BLaER1 treated with 17β-estradiol and CSF1 and Interleukin-3, amounts not matched to agents 10 nM and 100 nM (cell line): ENCODE data around the gene NT5DC2.
A peak's percentile ranks its signal among the peaks of the same experiment; 100 is the strongest.

ENCODE experiments used
- H3K27ac ChIP-seq, 11 experiments: shearing (Covaris generic); formaldehyde crosslinking; 2 replicates each; pipeline ENCODE4 v1.8.1; 2022
- H3K27me3 ChIP-seq, 11 experiments: shearing (Covaris generic); formaldehyde crosslinking; 2 replicates each; pipeline ENCODE4 v1.8.1; 2022
- H3K36me3 ChIP-seq, 11 experiments: shearing (Covaris generic); formaldehyde crosslinking; 2 replicates each; pipeline ENCODE4 v1.8.1; 2022
- H3K4me1 ChIP-seq, 10 experiments: shearing (Covaris generic); formaldehyde crosslinking; 2 replicates each; pipeline ENCODE4 v1.8.1; 2022
- H3K4me2 ChIP-seq, 11 experiments: shearing (Covaris generic); formaldehyde crosslinking; 2 replicates each; pipeline ENCODE4 v1.8.1; 2022
- H3K4me3 ChIP-seq, 10 experiments: shearing (Covaris generic); formaldehyde crosslinking; 2 replicates each; pipeline ENCODE4 v1.8.1; 2022
- H3K9ac ChIP-seq, 11 experiments: shearing (Covaris generic); formaldehyde crosslinking; 2 replicates each; pipeline ENCODE4 v1.8.1; 2022
- H3K9me3 ChIP-seq, 11 experiments: shearing (Covaris generic); formaldehyde crosslinking; replicated peaks in 1 of 11; 2 replicates each; pipeline ENCODE4 v1.8.1; 2022
- H4K20me1 ChIP-seq, 11 experiments: shearing (Covaris generic); formaldehyde crosslinking; 2 replicates each; pipeline ENCODE4 v1.8.1; 2022
- Cebpa-rat ChIP-seq, 11 experiments: shearing (Covaris generic); IDR thresholded peaks; 2 replicates each; pipeline ENCODE4 v1.8.1; 2022

NT5DC2 gene

DNA sequence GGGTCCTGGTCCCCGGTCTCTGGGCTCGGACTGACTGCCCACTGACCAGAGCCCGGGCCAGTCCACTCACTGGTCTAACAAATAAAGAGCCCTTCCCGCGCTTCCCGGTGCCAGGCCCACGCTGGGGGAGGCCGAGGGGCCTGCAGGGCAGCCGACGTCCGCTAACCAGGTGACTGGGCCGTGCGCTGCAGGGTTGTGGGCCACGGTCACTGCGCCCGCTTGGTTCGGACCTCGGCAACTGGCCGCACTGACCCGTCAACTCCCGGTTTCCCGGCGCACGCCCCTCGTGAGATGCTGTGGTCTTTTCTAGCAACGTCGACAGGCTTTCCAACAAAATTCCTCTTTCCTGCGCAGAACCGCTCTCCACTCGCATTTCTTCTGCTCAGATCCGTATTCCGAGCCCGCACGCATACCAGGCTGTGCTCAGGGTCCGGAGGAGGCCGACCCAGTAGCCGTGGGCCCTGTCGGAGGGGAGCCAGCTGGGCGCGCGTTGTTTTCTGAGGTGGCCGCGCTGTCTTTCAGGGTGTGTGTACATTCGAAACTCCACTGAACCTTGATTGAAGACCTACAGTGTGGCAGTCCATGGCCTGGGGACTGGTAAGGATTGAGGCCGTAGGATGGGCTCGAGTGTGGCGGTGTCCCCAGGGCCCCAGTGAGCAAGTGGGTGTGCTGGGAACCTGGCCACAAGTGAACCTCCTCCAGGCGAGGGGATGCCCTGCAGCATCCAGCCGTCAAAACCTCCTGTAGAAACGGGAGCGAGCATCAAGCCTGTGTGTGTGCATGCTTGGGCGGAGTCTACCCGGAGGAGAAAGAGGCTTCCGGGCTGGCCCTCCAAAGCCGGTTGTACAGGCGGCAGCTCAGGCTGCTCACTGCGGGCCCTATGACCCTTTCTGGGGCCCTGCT is 875 bp upstream of the NT5DC2 start:
- no peak for TF ChIP-seq Cebpa-rat (IDR thresholded peaks at IDR 0.05)
- H3K9ac ChIP-seq, result peak overlapping the region; percentile 83 to 92 (median 88)
- H3K27me3 ChIP-seq, result no peaks in the 10 kb centered on the region
- H3K4me1 ChIP-seq, result peaks cover 62 to 78% (median 74%) of the 10 kb centered on the region in 10 experiments
- H3K4me2 ChIP-seq, result peak overlapping the region; percentile 95 to 100 (median 97)
- H3K4me3 ChIP-seq, result peak overlapping the region; percentile 63 to 99 (median 70)
- H3K9me3 ChIP-seq, result no peaks in the 10 kb centered on the region
- peaks cover 55 to 67% (median 64%) of the 10 kb centered on the region in 11 experiments for H4K20me1 ChIP-seq
- H3K27ac ChIP-seq, result peak overlapping the region; percentile 69 to 90 (median 88)
- peaks cover 14 to 43% (median 32%) of the 10 kb centered on the region in 11 experiments; a peak in 21 of 22 replicates for H3K36me3 ChIP-seq

DNA sequence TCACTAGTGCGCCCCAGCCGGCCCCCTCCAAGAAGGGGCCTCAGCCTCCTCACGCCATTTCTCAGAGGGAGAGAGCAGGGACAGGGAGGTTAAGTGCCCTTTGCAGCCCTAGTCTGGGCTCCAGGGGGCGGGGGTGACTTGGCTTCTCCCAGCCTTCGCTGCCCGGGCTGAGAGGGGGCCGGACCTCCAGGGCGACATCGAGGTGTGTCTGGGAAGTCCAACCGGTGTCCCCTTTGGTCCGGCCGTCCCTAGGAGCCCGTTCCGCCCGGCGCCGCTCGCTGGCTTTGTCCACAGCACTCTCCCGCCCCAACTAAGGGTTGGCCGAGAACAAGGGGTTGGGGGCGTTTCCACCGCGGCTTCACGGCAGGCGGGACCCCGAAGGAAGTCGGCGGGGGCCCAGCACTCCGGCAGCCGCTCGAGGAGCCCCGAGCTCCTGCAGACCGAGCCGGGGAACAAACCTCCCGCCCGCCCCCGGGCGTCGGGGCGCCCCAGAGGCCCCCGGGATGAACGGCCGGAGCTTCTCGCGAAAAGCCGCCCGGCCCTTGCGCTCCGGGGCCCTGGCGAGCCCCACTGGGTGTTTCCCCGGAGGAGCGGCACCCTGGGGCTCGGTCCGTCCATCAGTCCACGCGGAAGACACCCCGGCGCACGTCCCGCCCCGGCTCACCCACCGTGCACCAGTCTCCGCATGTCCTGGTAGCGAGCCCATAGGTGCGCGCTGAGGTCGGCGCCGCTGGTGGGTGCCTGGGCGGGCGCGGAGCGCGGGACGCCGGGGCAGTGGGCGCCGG is 627 bp downstream of the NT5DC2 start:
- no peaks in the 10 kb centered on the region for H3K27me3 ChIP-seq
- peak overlapping the region; percentile 78 to 100 (median 97) for H3K4me3 ChIP-seq
- no peak for TF ChIP-seq Cebpa-rat (IDR thresholded peaks at IDR 0.05)
- peaks cover 50 to 67% (median 61%) of the 10 kb centered on the region in 11 experiments for H4K20me1 ChIP-seq
- H3K4me2 ChIP-seq, result peak overlapping the region; percentile 87 to 100 (median 98)
- H3K27ac ChIP-seq, result peak overlapping the region; percentile 58 to 97 (median 92)
- peak overlapping the region; percentile 89 to 98 (median 95) for H3K9ac ChIP-seq
- peaks cover 21 to 46% (median 32%) of the 10 kb centered on the region in 11 experiments for H3K36me3 ChIP-seq
- no peaks in the 10 kb centered on the region for H3K9me3 ChIP-seq
- H3K4me1 ChIP-seq, result peaks cover 54 to 72% (median 64%) of the 10 kb centered on the region in 10 experiments

DNA sequence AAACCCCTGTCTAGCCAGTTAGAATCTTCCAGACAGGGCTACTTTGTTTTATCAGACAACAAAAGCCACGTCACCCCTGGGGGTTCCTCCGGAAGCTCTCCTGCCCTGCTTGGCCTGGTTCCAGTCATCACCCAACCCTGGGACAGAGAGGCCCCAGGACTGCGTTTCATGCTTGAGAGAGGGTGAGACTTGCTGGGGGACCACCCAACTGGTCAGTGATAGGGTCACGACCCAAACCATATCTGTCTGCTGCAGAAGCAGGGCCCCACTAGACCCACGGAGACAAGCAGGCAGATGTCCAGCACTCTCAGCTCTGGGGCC is 1.2 kb downstream of the NT5DC2 start:
- peaks cover 45 to 67% (median 61%) of the 10 kb centered on the region in 11 experiments for H4K20me1 ChIP-seq
- no peaks in the 10 kb centered on the region for H3K9me3 ChIP-seq
- no peaks in the 10 kb centered on the region for H3K27me3 ChIP-seq
- H3K4me2 ChIP-seq, result peak overlapping the region; percentile 87 to 100 (median 98)
- H3K36me3 ChIP-seq, result peaks cover 26 to 48% (median 38%) of the 10 kb centered on the region in 11 experiments
- H3K27ac ChIP-seq, result peak overlapping the region; percentile 58 to 97 (median 92)
- H3K4me3 ChIP-seq, result peak overlapping the region; percentile 78 to 100 (median 97)
- peaks cover 54 to 70% (median 60%) of the 10 kb centered on the region in 10 experiments for H3K4me1 ChIP-seq
- no peak for TF ChIP-seq Cebpa-rat (IDR thresholded peaks at IDR 0.05)
- H3K9ac ChIP-seq, result peak overlapping the region; percentile 89 to 98 (median 95)

GRCh38 chr3:52531860-52532516 is 1.7 kb downstream of the NT5DC2 start:
- Histone ChIP-seq H3K4me3 (peak overlapping the region; percentile 78 to 100 (median 97)), H3K36me3 (peaks cover 31 to 53% (median 43%) of the 10 kb centered on the region in 11 experiments), H3K27me3 (no peaks in the 10 kb centered on the region), H3K4me2 (peak overlapping the region; percentile 87 to 100 (median 98)), H3K9me3 (no peaks in the 10 kb centered on the region), H4K20me1 (peaks cover 40 to 67% (median 61%) of the 10 kb centered on the region in 11 experiments), H3K4me1 (peaks cover 53 to 73% (median 60%) of the 10 kb centered on the region in 10 experiments), H3K9ac (peak overlapping the region; percentile 89 to 98 (median 95)), H3K27ac (peak overlapping the region; percentile 58 to 97 (median 92); a peak in 21 of 22 replicates)
- no peak for TF ChIP-seq Cebpa-rat (IDR thresholded peaks at IDR 0.05)

GRCh38 chr3:52530918-52531826 is 2.5 kb downstream of the NT5DC2 start:
- peak overlapping the region; percentile 89 to 98 (median 95) for H3K9ac ChIP-seq
- H3K4me3 ChIP-seq, result peak overlapping the region; percentile 78 to 100 (median 97); a peak in 17 of 20 replicates

GRCh38 chr3:52529376-52530333 is 4.0 kb downstream of the NT5DC2 start:
- H3K4me2 ChIP-seq, result peak overlapping the region; percentile 87 to 100 (median 98)
- peaks cover 38 to 86% (median 77%) of the 10 kb centered on the region in 11 experiments for H4K20me1 ChIP-seq
- H3K9me3 ChIP-seq, result no peaks in the 10 kb centered on the region
- H3K4me1 ChIP-seq, result peaks cover 38 to 64% (median 45%) of the 10 kb centered on the region in 10 experiments
- H3K27me3 ChIP-seq, result no peaks in the 10 kb centered on the region
- peak overlapping the region; percentile 89 to 98 (median 95); a peak in 18 of 22 replicates for H3K9ac ChIP-seq
- peaks cover 55 to 76% (median 66%) of the 10 kb centered on the region in 11 experiments for H3K36me3 ChIP-seq
- TF ChIP-seq Cebpa-rat (IDR thresholded peaks at IDR 0.05), result no peak
- H3K27ac ChIP-seq, result peak overlapping the region in 9 of 11 experiments; percentile 9 to 97 (median 46); a peak in 15 of 22 replicates
- H3K4me3 ChIP-seq, result peak overlapping the region in 1 of 10 experiments; percentile 24; a peak in 1 of 20 replicates

More at GRCh38 chr3:52530918-52531826, 2.5 kb downstream of the NT5DC2 start:
- peaks cover 39 to 61% (median 51%) of the 10 kb centered on the region in 11 experiments for H3K36me3 ChIP-seq
- H3K9me3 ChIP-seq, result no peaks in the 10 kb centered on the region
- peak overlapping the region; percentile 87 to 100 (median 98) for H3K4me2 ChIP-seq
- H3K27me3 ChIP-seq, result no peaks in the 10 kb centered on the region
- H4K20me1 ChIP-seq, result peaks cover 38 to 71% (median 65%) of the 10 kb centered on the region in 11 experiments
- no peak for TF ChIP-seq Cebpa-rat (IDR thresholded peaks at IDR 0.05)
- peak overlapping the region; percentile 58 to 97 (median 92); a peak in 20 of 22 replicates for H3K27ac ChIP-seq
- peaks cover 53 to 80% (median 60%) of the 10 kb centered on the region in 10 experiments for H3K4me1 ChIP-seq
